ENCODE data around the gene DCT. TPM values are rescaled to one million over a fixed set of nuclear protein-coding genes. Genes with fewer than 3 reads are reported as not detected.

The DCT gene
- total and polyA plus RNA-seq, 2 experiments from 2014 or later = not detected

DNA sequence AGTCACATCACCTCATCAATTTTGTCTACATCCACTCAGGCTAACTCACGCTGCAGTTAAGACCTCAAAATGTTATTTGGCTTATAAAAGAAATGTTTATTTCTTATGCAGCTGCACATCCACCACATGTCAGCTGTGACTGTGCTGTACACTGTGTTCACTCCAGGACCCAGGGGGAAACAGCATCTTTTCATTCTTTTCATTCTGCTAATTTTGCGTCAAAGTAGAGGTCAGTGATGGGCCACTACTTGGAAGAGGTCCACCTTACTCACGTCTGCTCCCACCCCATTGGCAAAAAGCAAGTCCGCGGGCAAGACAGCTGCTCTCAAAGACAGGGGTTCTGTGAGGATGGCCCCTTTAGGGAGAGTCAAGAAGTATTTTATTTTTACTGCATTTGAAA is 4.5 kb upstream of the DCT start:
- Histone ChIP-seq H3K9me3 (ENCODE audit: low read depth) (no peaks in the 10 kb centered on the region), H3F3A (ENCODE audit: insufficient read depth) (peaks cover 25% of the 10 kb centered on the region), H3K9me2 (ENCODE audit: insufficient read depth) (no peaks in the 10 kb centered on the region), H2AFZ (no peak overlapping the region), H3K27ac (no peak overlapping the region), H3K4me3 (no peak overlapping the region), H4K20me1 (ENCODE audit: insufficient read depth) (no peaks in the 10 kb centered on the region), H3K36me3 (ENCODE audit: low read depth) (no peaks in the 10 kb centered on the region), H3K4me2 (ENCODE audit: unreplicated experiment) (no peak overlapping the region), H3K27me3 (replicated peaks; ENCODE audit: insufficient read depth) (peaks cover 25% of the 10 kb centered on the region), H3K4me1 (ENCODE audit: insufficient read depth) (peaks cover 26% of the 10 kb centered on the region), H3K79me2 (ENCODE audit: insufficient read depth) (no peaks in the 10 kb centered on the region), H3K9ac (no peak overlapping the region)
- TF ChIP-seq EZH2 (IDR thresholded peaks at IDR 0.05; ENCODE audit: insufficient read depth, poor library complexity, severe bottlenecking) (no peak), EZH2phosphoT487 (IDR thresholded peaks at IDR 0.05; ENCODE audit: insufficient read depth, low read depth) (no peak)
- WGBS, 2 experiments (ENCODE audit: low coverage in 1 of 2, low lambda C conversion rate in 2 of 2, missing lambda C conversion rate in 2 of 2) = 65 to 68% methylated on average over 5 of the region's 5 CpGs
- no peak for DNase-seq
- in situ Hi-C loops (cut with MboI) = no loop called here

DNA sequence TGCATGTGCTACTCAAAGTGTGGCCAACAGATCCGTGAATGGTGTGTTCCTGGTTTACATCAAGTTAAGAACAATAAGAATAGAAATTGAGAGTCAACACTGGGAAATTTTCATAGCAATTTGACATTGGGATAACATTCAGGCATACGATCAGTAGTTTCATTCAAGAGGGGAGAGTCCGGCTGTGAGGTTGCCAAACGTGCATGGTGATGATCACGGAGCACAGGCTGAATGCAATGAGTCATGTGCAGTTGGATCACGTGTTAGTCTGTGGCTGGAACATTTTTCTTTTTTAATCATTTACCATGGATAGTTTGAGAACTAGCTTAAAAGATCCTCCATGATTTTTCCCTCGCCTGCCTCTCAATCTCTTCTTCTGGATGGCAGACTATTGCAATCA is 2.5 kb upstream of the DCT start:
- Histone ChIP-seq H3K4me1 (ENCODE audit: insufficient read depth) (peaks cover 26% of the 10 kb centered on the region), H3K36me3 (ENCODE audit: low read depth) (no peaks in the 10 kb centered on the region), H3K9ac (no peak overlapping the region), H3K4me2 (ENCODE audit: unreplicated experiment) (peak overlapping the region; percentile 6), H4K20me1 (ENCODE audit: insufficient read depth) (no peaks in the 10 kb centered on the region), H3K27ac (peak overlapping the region; percentile 90), H3K27me3 (replicated peaks; ENCODE audit: insufficient read depth) (peaks cover 12% of the 10 kb centered on the region; the same call in 1 of the 2 replicates), H2AFZ (peak overlapping the region; percentile 75), H3K9me3 (ENCODE audit: low read depth) (no peaks in the 10 kb centered on the region), H3F3A (ENCODE audit: insufficient read depth) (peaks cover 25% of the 10 kb centered on the region), H3K9me2 (ENCODE audit: insufficient read depth) (no peaks in the 10 kb centered on the region), H3K79me2 (ENCODE audit: insufficient read depth) (no peaks in the 10 kb centered on the region), H3K4me3 (no peak overlapping the region)
- DNase-seq = peak; percentile 90
- no peak for TF ChIP-seq EZH2phosphoT487 (IDR thresholded peaks at IDR 0.05; ENCODE audit: insufficient read depth, low read depth)
- no peak for TF ChIP-seq EZH2 (IDR thresholded peaks at IDR 0.05; ENCODE audit: insufficient read depth, poor library complexity, severe bottlenecking)
- 16 to 18% methylated on average over 7 of the region's 7 CpGs for WGBS, 2 experiments (ENCODE audit: low coverage in 1 of 2, low lambda C conversion rate in 2 of 2, missing lambda C conversion rate in 2 of 2)
- in situ Hi-C loops (cut with MboI) = no loop called here

DNA sequence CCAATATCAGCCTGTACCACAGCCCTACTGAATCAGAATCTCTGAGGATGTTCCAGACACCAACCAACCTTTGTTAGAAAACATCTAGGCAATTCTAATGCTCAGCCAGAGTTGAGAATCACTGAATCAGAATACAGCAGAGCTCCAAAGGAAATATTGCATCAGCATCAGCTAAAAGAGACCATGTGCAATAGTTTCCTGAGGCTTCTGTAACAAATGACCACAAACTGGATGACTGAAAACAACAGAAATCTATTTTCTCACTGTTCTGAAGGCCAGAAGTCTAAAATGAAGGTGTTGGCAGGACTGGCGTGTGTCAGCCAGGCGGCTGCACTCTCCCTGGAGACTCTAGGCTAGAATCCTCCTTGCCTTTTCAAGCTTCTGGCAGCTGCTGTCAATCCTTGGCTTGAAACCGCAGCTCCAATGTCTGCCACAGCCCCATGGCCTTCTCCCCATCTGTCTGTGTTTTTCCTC is 1.2 kb upstream of the DCT start:
- Histone ChIP-seq H3K79me2 (ENCODE audit: insufficient read depth) (no peaks in the 10 kb centered on the region), H3K27me3 (replicated peaks; ENCODE audit: insufficient read depth) (no peaks in the 10 kb centered on the region), H3K4me2 (ENCODE audit: unreplicated experiment) (peak overlapping the region; percentile 6), H3K4me1 (ENCODE audit: insufficient read depth) (peaks cover 26% of the 10 kb centered on the region), H2AFZ (peak overlapping the region; percentile 75), H3K4me3 (no peak overlapping the region), H3K9me2 (ENCODE audit: insufficient read depth) (no peaks in the 10 kb centered on the region), H4K20me1 (ENCODE audit: insufficient read depth) (no peaks in the 10 kb centered on the region), H3K9ac (peak overlapping the region; percentile 61), H3F3A (ENCODE audit: insufficient read depth) (peaks cover 25% of the 10 kb centered on the region), H3K9me3 (ENCODE audit: low read depth) (no peaks in the 10 kb centered on the region), H3K27ac (peak overlapping the region; percentile 90), H3K36me3 (ENCODE audit: low read depth) (no peaks in the 10 kb centered on the region)
- WGBS, 2 experiments (ENCODE audit: low coverage in 1 of 2, low lambda C conversion rate in 2 of 2, missing lambda C conversion rate in 2 of 2) = 3 to 4% methylated on average over 3 of the region's 3 CpGs
- peak; percentile 91 for DNase-seq
- TF ChIP-seq EZH2 (IDR thresholded peaks at IDR 0.05; ENCODE audit: insufficient read depth, poor library complexity, severe bottlenecking) (no peak), EZH2phosphoT487 (IDR thresholded peaks at IDR 0.05; ENCODE audit: insufficient read depth, low read depth) (no peak)
- in situ Hi-C loops (cut with MboI) = no loop called here

DNA sequence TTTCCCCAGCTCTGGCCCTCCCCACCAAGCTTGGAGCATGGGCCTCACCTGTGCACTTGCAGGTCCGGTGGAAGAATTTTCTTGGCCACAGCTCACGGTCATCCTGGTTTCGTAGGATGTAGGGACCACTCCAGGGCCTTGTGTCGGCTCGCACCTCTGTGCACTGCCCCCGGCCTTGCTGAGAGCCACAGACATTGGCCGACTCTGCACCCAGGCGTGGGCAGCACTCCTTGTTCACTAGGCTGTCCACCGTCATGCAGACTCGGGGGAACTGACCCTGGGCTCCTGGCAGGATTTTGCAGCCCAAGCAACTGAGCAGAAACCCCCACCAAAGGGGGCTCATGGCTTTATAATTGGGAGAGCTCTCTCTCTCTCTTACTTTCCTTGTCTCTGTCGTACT is 569 bp downstream of the DCT start:
- no peak overlapping the region for H3K27ac ChIP-seq

DNA sequence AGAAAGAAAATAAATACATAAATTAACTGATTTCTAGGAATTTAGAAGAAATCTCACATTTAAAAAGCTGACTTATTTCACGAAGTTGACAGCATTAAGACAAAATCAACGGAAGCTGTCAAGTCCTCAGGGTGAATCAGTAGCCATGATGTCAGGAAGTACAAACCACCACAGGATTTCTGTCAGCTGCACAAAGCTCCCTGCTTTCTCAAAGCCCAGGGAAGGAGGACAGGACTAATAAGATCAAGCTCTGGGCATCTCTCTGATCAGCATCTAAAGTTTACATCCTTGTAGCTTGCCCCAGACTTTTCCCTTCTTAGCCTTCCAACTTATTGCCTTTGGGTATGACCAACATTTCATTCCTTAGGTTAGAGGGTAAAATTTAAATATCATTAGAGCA is 9.4 kb downstream of the DCT start:
- 65 to 77% methylated on average over 2 of the region's 2 CpGs for WGBS, 2 experiments (ENCODE audit: low coverage in 1 of 2, low lambda C conversion rate in 2 of 2, missing lambda C conversion rate in 2 of 2)
- in situ Hi-C loops (cut with MboI) = no loop called here
- TF ChIP-seq EZH2 (IDR thresholded peaks at IDR 0.05; ENCODE audit: insufficient read depth, poor library complexity, severe bottlenecking) (no peak), EZH2phosphoT487 (IDR thresholded peaks at IDR 0.05; ENCODE audit: insufficient read depth, low read depth) (no peak)

More for the DNA sequence above, 569 bp downstream of the DCT start:
- 88 to 92% methylated on average over 11 of the region's 11 CpGs for WGBS, 2 experiments (ENCODE audit: low coverage in 1 of 2, low lambda C conversion rate in 2 of 2, missing lambda C conversion rate in 2 of 2)
- Histone ChIP-seq H2AFZ (no peak overlapping the region), H3K4me3 (no peak overlapping the region), H3K79me2 (ENCODE audit: insufficient read depth) (no peaks in the 10 kb centered on the region), H3K4me1 (ENCODE audit: insufficient read depth) (peaks cover 26% of the 10 kb centered on the region), H3K36me3 (ENCODE audit: low read depth) (no peaks in the 10 kb centered on the region), H3K9me3 (ENCODE audit: low read depth) (no peaks in the 10 kb centered on the region), H3K9me2 (ENCODE audit: insufficient read depth) (no peaks in the 10 kb centered on the region), H3K27me3 (replicated peaks; ENCODE audit: insufficient read depth) (no peaks in the 10 kb centered on the region), H4K20me1 (ENCODE audit: insufficient read depth) (no peaks in the 10 kb centered on the region), H3K9ac (no peak overlapping the region), H3F3A (ENCODE audit: insufficient read depth) (peaks cover 25% of the 10 kb centered on the region), H3K4me2 (ENCODE audit: unreplicated experiment) (no peak overlapping the region)
- TF ChIP-seq EZH2 (IDR thresholded peaks at IDR 0.05; ENCODE audit: insufficient read depth, poor library complexity, severe bottlenecking) = no peak
- no peak for TF ChIP-seq EZH2phosphoT487 (IDR thresholded peaks at IDR 0.05; ENCODE audit: insufficient read depth, low read depth)
- in situ Hi-C loops (cut with MboI) = no loop called here
- DNase-seq = no peak

More for the DNA sequence above, 9.4 kb downstream of the DCT start:
- no peaks in the 10 kb centered on the region for H3K36me3 ChIP-seq (ENCODE audit: low read depth)
- no peak overlapping the region for H3K4me3 ChIP-seq
- no peaks in the 10 kb centered on the region for H3K27me3 ChIP-seq (replicated peaks; ENCODE audit: insufficient read depth)
- H3K4me2 ChIP-seq (ENCODE audit: unreplicated experiment) = no peak overlapping the region
- DNase-seq = no peak
- H3K9ac ChIP-seq = no peak overlapping the region
- no peaks in the 10 kb centered on the region for H4K20me1 ChIP-seq (ENCODE audit: insufficient read depth)
- no peaks in the 10 kb centered on the region for H3K9me2 ChIP-seq (ENCODE audit: insufficient read depth)
- H2AFZ ChIP-seq = no peak overlapping the region
- no peak overlapping the region for H3K27ac ChIP-seq
- H3K9me3 ChIP-seq (ENCODE audit: low read depth) = no peaks in the 10 kb centered on the region
- no peaks in the 10 kb centered on the region for H3K79me2 ChIP-seq (ENCODE audit: insufficient read depth)
- H3K4me1 ChIP-seq (ENCODE audit: insufficient read depth) = no peaks in the 10 kb centered on the region
- no peaks in the 10 kb centered on the region for H3F3A ChIP-seq (ENCODE audit: insufficient read depth)

Measured in GM23248 (cell line).